ENCODE measurements around the gene GSTA1.
A peak's percentile ranks its signal among the peaks of the same experiment; 100 is the strongest.
"Not testable (repeated sequence)": the region's sequence is repeated elsewhere in the genome, so short reads cannot be mapped to it uniquely, and the experiment has no call there.

GSTA1 gene

DNA sequence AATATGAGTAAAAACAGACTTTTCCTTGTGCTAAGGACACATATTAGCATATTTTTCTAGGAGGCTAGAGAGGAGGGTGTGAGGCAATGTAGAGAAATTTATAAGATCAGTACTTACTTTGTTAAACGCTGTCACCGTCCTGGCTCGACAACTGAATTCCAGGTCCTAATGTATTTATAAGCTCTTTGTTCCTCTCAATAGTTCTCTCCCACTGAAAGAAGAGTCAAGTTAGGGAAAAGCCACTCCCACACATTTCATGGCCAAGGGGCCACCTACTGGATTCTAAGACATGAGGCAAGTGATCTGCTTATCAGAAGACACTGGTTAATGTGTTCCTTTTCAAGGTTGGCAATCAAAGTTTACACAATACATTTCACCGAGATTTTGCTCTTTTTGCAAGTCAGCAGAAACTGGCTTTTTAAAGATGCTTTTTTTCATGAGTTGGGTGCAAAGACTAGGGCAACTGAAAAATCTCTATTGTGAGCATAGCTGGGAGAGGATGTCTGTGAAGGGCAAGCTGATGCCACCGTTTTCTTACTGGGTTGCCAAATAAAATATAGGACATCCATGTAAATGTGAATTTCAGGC lies at the start of gene GSTA1:
GSTA1 (minus strand) TSS at position 149 of the 588 bp plus-strand sequence. CDS start 4,549 bp downstream, outside the sequence.
- DNase-seq, result not testable (repeated sequence)

DNA sequence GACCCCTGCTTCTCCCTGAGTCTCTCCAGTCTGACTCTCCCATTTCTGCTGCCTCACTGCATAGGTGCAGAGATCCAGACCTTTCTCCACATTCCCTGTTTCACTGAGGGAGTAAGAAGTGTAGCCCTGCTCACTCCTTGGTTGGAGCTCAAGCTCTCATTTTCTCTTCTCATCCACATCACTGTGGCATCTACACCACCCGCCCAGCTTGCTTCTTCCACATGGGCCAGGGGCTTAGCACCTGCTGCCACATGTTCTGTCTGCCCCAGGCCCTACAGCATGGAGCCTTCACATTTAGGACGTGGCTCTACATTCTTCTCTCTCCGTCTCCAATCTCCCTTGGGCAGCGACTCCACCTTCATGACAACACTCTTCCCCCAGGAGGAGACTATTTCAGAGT lies 45.5 kb upstream of the GSTA1 start:
- DNase-seq, result no peak

DNA sequence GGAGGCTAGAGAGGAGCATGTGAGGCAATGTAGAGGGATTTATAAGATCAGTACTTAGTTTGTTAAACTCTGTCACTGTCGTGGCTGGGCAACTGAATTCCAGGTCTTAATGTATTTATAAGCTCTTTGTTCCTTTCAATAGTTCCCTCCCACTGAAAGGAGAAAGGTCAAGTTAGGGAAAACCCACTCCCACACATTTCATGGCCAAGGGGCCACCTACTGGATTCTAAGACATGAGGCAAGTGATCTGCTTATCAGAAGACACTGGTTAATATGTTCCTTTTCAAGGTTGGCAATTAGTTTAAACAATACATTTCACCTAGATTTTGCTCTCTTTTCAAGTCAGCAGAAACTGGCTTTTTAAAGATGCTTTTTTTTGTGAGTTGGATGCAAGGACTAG lies 42.4 kb upstream of the GSTA1 start:
- peak in 1 of 3 donors; percentile 7 for DNase-seq

DNA sequence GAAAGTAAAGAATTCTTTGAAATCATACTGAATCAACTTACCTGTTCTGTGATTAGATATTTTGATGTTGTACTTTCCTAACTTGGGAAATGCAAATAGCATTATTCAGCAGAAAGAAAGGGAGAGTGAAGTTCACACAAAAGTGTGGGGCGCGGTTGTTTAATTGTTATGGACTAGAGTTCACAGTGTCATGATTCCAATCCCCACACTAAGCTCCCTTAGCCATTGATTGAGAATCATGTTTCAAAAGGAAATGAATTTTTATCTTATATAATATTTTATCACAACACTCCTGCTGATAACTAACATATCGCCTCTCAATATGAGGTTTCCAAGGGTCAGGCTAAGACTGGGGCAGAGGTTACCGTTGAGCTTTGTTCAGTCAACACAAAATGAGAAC lies 40.0 kb upstream of the GSTA1 start:
- DNase-seq, result no peak

DNA sequence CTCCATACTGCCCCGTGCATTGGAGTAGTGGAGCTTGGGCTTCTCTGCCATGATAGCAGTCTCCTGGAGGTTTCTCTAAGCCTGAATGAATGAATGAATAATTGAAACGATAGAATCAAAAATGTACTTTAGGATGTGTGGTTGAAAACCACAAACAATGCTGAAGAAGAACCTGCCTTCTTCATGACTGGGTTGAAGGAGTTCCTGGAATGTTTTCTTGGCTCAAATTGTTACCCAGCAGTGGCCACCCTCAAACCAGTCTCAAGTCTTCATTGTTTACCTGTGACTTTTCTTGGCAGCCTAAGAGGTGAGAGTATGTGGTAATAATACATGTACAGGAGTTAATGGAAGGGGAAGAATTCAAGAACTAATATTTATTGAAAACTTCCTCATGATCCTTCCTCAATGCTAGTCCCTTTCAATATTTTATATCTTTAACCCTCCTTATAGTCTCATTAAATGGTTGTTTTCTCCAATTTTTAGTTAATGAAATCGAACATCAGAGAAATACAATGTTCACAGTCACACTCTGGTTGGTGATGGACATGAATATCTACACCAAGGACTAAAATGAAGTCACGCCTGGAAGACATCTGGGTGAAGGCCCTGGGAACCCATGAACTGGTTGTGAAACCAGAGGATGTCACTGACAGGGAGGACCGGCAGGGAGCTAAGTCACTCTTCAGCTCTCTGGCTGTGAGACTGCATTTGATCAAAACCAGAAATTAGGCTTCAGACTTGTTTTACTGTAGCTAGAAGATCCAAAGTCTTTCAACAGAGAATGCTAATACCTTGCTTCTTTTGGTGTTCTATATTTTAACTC lies 37.4 kb upstream of the GSTA1 start, which contains the start of gene GSTA5:
GSTA5 (minus strand) TSS at position 51 of the 823 bp plus-strand sequence.
- no peak for DNase-seq

DNA sequence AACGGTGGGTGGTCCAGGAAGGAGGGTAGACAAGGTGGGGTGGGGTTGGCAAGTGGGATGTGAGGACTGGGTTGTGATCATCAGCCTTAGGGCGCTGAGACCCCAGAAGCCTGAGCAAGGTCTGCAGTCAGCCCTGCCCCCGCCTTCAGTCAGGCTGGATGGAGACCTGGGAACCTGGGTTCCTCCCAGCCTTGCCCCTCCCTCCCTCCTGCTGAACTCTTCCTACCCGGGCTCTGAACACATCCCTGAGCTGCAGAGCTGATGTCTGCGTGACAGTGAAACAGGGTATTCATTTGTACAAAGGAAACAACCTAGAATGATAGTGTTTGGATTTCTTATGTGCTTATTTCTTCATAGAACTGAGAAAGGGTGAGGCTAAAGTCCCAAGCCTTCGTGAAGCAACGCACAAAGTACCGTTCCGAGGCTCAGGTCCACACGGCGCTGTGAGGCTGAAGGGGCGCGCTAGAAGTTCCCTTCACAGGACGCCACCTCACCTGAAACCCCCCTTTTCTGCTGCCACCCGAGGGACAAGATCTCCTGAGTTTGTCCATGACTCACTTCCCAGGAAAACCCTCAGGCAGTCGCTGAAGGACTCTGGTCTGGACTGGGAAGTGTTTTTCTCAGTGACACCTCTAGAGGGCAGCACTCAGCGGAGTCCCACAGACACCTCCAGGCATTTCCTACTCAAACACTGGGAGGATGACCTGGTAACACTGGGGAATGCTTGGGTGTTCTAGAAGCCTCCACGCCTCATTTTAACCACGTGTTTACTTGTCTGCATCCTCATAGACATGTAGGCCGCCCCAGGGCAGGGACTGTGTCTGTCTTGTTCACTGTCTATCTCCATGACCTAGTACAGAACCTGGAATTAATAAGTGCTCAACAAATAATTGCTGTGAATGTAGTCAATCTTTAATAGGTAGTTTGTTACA lies 35.8 kb upstream of the GSTA1 start:
- DNase-seq, result peak; percentile 60 to 72 (median 66)

DNA sequence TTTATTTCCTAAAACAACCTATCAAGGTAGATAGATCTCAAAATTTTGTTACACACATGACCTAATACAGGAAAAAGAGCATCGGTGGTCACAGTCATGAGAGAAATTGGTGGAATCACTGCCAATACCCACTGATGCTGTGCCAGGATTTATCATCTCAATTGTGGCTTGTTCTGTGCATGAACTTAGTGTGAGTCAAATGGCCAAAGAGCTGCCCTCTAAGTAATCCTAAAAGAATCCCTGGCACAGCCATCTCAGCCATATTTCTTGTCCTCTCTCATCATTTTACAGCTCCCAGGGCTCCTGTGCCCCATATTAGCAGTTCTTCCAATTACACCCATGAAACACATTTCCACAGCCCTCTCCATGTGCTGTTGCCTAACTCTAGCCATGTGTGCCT lies 30.9 kb upstream of the GSTA1 start:
- DNase-seq, result no peak

DNA sequence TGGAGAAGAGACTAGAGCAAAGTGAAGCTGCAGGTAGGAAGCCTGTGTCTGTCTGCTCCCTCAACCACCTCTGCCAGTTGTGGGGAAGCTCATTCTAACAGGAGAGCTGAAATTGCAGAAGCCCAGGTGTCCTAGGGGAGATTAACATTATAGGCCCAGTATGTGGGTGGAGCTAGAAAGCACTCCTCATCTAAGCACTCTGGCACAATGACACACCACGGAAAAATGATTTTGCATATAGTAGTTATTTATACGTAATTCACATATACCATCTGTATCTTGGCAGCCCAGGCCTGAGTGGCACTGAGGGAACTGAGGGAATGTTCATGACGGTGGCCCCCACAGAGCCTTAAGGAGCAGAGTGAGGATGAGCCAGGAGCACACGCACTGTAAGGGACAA lies 27.3 kb upstream of the GSTA1 start:
- DNase-seq, result not testable (repeated sequence)

DNA sequence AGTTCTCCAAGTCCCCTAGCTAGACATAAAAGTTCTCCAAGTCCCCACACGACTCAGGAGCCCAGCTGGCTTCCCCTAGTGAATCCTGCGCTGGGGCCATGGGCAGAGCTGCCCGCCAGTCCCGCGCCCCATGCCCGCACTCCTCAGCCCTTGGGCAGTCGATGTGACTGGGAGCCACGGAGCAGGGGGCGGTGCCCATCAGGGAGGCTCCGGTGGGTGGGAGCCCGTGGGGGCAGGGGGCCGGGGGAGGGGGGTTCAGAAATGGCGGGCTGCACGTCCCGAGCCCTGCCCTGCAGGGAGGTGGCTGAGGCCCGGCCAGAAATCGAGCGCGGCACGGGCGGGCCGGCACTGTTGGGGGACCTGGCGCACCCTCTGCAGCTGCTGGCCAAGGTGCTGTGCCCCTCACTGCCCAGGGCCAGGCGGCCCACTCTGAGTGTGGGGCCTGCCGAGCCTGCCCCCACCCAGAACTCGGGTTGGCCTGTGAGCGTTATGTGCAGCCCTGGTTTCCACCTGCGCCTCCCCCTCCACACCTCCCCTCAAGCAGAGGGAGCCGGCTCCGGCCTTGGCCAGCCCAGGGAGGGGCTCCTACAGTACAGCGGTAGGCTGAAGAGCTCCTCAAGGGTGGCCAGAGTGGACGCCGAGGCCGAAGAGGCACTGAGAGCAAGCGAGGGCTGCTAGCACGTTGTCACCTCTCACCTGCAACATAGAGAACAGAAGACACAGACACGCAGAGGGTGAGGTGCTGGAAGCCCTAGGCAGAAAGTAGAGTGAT lies 25.6 kb upstream of the GSTA1 start:
- no peak for DNase-seq

DNA sequence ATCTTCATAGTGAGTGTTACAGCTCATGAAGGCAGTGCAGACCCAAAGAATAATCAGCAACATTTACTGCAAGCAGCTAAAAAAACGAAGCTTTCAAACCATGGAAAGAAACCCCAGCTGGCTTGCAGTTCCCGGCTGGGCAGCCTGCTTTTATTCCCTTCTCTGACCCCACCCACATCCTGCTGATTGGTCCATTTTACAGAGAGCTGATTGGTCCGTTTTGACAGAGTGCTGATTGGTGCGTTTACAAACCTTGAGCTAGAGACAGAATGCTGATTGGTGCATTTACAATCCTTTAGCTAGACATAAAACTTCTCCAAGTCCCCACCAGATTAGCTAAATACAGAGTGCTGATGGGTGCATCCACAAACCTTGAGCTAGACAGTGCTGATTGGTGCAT lies 25.0 kb upstream of the GSTA1 start:
- DNase-seq, result not testable (repeated sequence)

DNA sequence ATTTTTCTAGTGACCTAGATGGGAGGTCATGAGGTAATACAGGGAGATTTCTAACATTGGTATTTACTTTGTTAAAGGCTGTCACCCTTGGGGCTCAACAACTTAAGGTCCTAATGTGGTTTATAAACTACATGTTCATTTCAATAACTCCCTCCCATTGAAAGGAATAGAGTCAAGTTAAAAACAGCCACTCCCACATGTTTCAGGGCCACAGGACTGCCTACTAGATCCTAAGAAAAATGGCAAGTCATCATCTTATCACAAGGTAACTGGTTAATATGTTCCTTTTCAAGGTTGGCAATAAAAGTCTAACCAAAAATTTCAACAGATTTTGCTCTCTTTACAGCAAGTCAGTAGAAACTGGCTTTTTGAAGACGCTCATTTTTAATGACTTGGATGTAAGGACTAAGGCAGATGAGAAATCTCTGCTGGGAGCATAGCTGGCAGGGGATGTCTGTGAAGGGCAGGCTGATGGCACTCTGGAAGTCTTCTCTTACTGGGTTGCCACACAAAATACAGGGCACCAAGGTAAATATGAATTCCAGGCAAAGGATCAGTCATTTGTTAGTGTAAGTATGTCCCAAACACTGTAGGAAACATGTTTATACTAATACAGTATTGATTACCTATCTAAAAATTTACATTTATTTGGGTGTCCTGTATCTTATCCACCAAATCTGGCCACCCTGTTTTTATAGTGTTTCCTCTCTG lies 23.6 kb upstream of the GSTA1 start:
- not testable (repeated sequence) for DNase-seq

DNA sequence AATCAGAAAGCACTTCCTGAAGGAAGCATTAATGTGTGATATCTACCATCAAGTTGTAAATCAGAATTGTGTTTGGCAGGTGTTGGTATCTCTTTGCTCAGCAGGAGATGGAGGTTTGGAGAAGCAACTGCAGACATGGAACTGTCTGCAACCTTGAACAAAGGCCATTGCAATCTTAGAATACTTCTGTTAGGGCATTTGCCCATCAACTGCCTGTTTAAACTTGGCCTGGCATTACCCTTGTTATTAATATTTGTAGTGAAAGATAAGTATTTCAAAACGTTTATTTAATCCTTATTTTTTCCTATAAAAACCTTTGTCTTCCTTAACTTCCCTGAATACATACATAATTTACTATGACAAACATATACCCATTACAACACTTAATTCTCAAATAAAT lies 22.9 kb upstream of the GSTA1 start:
- DNase-seq, result no peak

DNA sequence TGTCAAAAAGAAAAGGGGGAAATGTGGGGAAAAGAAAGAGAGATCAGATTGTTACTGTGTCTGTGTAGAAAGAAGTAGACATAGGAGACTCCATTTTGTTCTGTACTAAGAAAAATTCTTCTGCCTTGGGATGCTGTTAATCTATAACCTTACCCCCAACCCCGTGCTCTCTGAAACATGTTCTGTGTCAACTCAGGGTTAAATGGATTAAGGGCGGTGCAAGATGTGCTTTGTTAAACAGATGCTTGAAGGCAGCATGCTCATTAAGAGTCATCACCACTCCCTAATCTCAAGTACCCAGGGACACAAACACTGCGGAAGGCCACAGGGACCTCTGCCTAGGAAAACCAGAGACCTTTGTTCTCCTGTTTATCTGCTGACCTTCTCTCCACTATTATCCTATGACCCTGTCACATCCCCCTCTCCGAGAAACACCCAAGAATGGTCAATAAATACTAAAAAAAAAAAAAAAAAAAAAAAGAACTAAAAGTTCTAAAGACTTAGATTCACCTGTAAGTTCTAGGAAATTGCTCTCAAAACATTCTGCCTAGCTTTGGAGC lies 22.4 kb upstream of the GSTA1 start:
- not testable (repeated sequence) for DNase-seq

DNA sequence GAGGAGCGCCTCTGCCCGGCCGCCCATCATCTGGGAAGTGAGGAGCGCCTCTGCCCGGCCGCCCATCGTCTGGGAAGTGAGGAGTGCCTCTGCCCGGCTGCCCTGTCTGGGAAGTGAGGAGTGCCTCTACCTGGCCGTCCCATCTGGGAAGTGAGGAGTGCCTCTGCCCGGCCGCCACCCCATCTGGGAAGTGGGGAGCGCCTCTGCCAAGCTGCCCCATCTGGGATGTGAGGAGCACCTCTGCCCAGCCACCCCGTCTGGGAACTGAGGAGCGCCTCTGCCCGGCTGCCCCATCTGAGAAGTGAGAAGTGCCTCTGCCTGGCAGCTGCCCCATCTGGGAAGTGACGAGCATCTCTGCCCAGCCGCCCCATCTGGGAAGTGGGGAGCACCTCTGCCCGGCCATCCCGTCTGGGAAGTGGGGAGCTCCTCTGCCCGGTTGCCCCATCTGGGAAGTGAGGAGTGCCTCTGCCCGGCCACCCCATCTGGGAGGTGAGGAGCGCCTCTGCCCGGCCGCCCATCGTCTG lies 21.7 kb upstream of the GSTA1 start:
- not testable (repeated sequence) for DNase-seq

DNA sequence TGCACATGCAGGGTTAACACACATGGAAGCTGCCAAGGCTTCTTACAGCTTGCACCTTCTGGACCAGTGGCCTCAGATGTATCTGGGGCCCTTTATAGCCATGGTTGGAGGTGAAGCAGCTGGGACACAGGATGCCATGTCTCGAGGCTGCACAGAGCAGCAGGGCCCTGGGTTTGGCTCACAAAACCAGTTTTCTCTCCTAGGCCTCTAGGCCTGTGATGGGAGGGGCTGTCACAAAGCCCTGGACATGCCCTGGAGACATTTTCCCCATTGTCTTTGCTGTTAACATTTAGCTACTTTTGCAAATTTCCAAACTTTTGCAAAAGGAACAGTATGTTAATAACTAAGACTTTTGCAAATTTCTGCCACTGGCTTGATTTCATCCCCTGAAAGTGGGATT lies 18.2 kb upstream of the GSTA1 start:
- no peak for DNase-seq

DNA sequence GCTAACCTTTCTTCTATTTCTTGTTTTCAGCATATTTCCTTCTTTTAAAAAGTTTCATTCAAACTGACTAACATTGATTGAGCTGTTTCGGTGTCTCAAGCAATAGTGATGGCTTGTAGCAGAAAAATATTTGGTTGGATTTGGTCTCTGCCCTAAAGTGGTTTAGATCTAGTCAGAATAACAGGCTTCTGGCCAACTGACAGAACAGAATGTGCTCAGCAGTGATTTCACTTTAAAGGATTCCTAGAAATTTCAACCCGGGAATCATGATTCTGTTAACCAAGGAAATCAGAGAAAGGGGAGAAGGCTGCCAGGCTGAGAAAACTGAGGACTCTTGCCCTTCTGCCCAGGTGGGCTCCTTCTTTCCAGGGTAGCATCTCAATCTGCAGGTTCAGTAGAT lies 16.6 kb upstream of the GSTA1 start:
- DNase-seq, result no peak

DNA sequence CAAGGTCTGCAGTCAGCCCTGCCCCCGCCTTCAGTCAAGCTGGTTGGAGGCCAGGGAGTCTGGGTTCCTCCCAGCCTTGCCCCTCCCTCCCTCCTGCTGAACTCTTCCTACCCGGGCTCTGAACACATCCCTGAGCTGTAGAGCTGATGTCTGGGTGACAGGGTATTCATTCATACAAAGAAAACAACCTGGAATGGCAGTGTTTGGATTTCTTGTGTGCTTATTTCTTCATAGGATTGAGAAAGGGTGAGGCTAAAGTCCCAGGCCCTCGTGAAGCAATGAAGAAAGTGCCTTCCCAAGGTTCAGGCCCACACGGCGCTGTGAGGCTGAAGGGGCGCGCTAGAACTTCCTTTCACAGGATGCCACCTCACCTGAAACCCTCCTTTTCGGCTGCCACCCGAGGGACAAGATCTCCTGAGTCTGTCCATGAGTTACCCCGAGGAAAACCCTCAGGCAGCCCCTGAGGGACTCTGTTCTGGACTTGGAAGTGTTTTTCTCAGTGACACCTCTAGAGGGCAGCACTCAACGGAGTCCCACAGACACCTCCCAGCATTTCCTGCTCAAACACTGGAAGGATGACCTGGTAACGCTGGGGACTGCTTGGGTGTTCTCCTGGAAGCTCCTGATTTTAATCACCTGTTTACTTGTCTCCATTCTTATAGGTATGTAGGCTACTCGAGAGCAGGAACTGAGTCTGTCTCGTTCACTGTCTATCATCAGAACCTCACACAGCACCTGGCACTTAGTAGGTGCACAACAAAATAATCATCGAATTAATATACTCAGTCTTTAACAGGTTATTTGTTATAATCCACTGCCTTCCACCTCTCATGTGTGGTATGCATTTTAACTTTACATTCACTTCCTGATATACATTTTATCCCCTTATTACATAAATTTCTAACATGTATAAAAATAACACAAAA lies 11.8 kb upstream of the GSTA1 start:
- DNase-seq, result peak; percentile 49 to 52 (median 51)

DNA sequence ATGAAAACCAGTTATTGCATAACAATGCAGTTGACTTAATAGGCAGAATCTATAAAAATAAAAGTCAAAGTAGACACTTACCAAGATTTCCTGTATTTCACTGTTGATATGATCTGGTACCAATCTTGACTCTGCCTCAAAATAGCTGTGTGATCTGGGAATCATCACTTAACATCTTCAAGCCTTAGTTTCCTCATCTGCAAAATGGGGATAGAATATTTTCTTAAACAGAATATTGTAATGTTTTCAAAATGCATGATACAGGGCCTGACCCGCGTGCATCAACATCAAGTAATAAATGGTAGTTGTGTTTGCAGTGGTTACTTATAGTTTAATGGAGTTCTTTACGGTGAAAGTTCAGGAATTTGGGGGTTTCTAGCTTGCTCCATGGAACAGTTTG lies 10.9 kb upstream of the GSTA1 start:
- not testable (repeated sequence) for DNase-seq

DNA sequence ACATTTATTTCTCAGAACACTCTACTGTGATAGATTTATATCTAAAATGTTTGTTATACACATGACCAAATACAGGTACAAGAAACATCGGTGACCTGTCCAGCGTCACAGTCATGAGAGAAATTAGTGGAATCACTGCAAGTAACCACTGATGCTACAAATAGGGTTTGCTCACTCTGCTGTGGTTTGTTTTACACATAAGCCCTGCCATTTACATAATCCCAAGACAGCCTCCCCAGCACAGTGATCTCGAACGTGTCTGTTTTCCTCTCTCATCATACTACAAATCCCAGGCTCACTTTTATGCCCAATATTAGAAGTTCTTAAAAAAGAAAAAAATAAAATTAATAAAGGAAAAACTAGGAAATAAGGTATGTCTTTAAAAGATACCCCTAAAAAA lies 6.2 kb upstream of the GSTA1 start:
- not testable (repeated sequence) for DNase-seq

DNA sequence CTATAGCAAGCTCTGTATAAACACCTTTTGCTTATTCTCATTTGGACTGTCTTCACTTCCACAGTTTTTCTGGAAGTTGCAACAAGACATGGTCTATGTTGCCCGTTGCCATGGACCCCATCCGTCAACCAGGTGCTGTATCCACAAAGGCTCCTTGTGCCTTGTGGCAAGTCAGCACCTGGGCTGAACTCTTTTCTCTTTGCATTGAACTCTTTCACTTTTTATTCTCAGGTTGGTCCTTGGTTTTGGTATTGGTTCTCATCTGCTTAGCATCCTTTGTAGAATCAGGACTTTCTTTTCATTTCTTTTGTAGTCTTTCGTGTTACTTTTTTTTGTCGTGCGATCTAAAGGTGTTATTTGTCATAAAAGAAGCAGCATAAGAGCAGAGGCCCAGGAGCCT lies 5.0 kb upstream of the GSTA1 start:
- no peak for DNase-seq
